GM18520 (cell line): ENCODE results near the gene PCDH1.

Experiments
- ATAC-seq: cut with Tn5 transposase; IDR thresholded peaks from one replicate; pipeline ENCODE4 v1.9.1; 2021; ENCODE audit not compliant: unreplicated experiment

Gene PCDH1

GRCh38 chr5:141875022-141875740, 3.0 kb downstream of the PCDH1 start:
- no peak for ATAC-seq

GRCh38 chr5:141874262-141874964, 3.8 kb downstream of the PCDH1 start:
- ATAC-seq: no peak

GRCh38 chr5:141873933-141874261, 4.3 kb downstream of the PCDH1 start:
- ATAC-seq: no peak

- no peak for ATAC-seq
Observed at GRCh38 chr5:141872496-141873356, 5.5 kb downstream of the PCDH1 start.

- ATAC-seq: no peak
Observed at GRCh38 chr5:141871870-141872269, 6.3 kb downstream of the PCDH1 start.

GRCh38 chr5:141870871-141871270, 7.3 kb downstream of the PCDH1 start:
- no peak for ATAC-seq

GRCh38 chr5:141870228-141870627, 8.0 kb downstream of the PCDH1 start:
- no peak for ATAC-seq

- no peak for ATAC-seq
Observed at GRCh38 chr5:141869514-141869913, 8.7 kb downstream of the PCDH1 start.

GRCh38 chr5:141869040-141869439, 9.2 kb downstream of the PCDH1 start:
- ATAC-seq: no peak

GRCh38 chr5:141868541-141868940, 9.7 kb downstream of the PCDH1 start:
- ATAC-seq: no peak

- ATAC-seq: no peak
Observed at GRCh38 chr5:141867651-141868050, 10.6 kb downstream of the PCDH1 start.

- ATAC-seq: no peak
Observed at GRCh38 chr5:141867139-141867538, 11.1 kb downstream of the PCDH1 start.

- ATAC-seq: no peak
Observed at GRCh38 chr5:141866096-141866495, 12.1 kb downstream of the PCDH1 start.

- ATAC-seq: no peak
Observed at GRCh38 chr5:141865406-141865805, 12.8 kb downstream of the PCDH1 start.

- ATAC-seq: no peak
Observed at GRCh38 chr5:141864371-141865370, 13.5 kb downstream of the PCDH1 start.

- no peak for ATAC-seq
Observed at GRCh38 chr5:141863569-141864178, 14.5 kb downstream of the PCDH1 start.

- no peak for ATAC-seq
Observed at GRCh38 chr5:141862936-141863543, 15.2 kb downstream of the PCDH1 start.

- no peak for ATAC-seq
Observed at GRCh38 chr5:141861194-141861593, 17.0 kb downstream of the PCDH1 start.

GRCh38 chr5:141858079-141858765, 20.0 kb downstream of the PCDH1 start:
- ATAC-seq: no peak
